ENCODE data around the gene BIN2.
"Not testable (repeated sequence)": the region's sequence is repeated elsewhere in the genome, so short reads cannot be mapped to it uniquely, and the experiment has no call there.

BIN2 gene

DNA sequence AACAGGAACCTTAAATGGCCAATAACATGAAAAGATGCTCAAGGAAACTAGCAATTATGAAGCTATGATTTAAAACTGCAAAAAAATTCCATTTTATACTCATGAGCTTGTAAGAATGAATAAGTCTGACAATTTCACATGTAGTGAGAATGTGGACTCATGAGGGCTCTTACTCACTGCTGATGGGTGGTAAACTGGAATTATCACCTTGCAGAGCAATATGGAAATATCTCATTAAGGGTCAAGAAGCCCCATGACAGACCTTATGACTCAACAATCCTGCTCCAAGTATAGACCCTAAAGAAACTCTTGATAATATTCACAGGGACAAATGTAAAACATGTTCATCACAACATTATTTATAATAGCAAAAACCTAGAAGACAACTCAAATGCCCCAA, 30.3 kb downstream of the BIN2 start:
- DNase-seq (ENCODE audit: low read depth) = no peak
- no peak overlapping the region for H3K4me3 ChIP-seq (replicated peaks; ENCODE audit: low read depth, low read length)
- TF ChIP-seq CTCF (IDR thresholded peaks at IDR 0.05; ENCODE audit: low read length, missing control alignments) = no peak

- not testable (repeated sequence) for DNase-seq (ENCODE audit: low read depth); H3K4me3 ChIP-seq (replicated peaks; ENCODE audit: low read depth, low read length)
These were observed 32.1 kb downstream of the BIN2 start for GRCh38 chr12:51291603-51292513.

GRCh38 chr12:51285843-51286242, 38.1 kb downstream of the BIN2 start:
- TF ChIP-seq CTCF (IDR thresholded peaks at IDR 0.05; ENCODE audit: low read length, missing control alignments) = no peak
- no peak overlapping the region for H3K4me3 ChIP-seq (replicated peaks; ENCODE audit: low read depth, low read length)
- no peak for DNase-seq (ENCODE audit: low read depth)

GRCh38 chr12:51281202-51281924, 42.6 kb downstream of the BIN2 start:
- DNase-seq (ENCODE audit: low read depth) = peak; percentile 70
- TF ChIP-seq CTCF (IDR thresholded peaks at IDR 0.05; ENCODE audit: low read length, missing control alignments) = no peak
- H3K4me3 ChIP-seq (replicated peaks; ENCODE audit: low read depth, low read length) = no peak overlapping the region

- no peak overlapping the region for H3K4me3 ChIP-seq (replicated peaks; ENCODE audit: low read depth, low read length)
- TF ChIP-seq CTCF (IDR thresholded peaks at IDR 0.05; ENCODE audit: low read length, missing control alignments) = no peak
These were observed 48.9 kb downstream of the BIN2 start for GRCh38 chr12:51275088-51275487.

DNA sequence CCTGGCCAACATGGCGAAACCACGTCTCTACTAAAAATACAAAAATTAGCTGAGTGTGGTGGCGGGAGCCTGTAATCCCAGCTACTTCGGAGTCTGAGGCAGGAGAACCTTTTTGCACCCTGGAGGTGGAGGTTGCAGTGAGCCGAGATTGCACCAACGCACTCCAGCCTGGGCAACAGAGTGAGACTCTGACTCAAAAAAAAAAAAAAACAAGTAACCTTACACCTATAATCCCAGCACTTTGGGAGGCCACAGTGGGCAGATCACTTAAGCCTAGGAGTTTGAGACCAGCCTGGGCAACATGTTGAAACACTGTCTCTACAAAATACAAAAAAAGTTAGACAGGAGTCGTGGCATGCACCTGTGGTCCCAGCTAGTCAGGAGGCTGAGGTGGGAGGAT, 51.2 kb downstream of the BIN2 start:
- not testable (repeated sequence) for DNase-seq (ENCODE audit: low read depth); H3K4me3 ChIP-seq (replicated peaks; ENCODE audit: low read depth, low read length)

More at GRCh38 chr12:51275088-51275487, 48.9 kb downstream of the BIN2 start:
- DNase-seq (ENCODE audit: low read depth) = no peak

GRCh38 chr12:51270951-51271518, 52.9 kb downstream of the BIN2 start:
- DNase-seq (ENCODE audit: low read depth) = peak; percentile 70
- no peak for TF ChIP-seq CTCF (IDR thresholded peaks at IDR 0.05; ENCODE audit: low read length, missing control alignments)
- peak overlapping the region; percentile 73 for H3K4me3 ChIP-seq (replicated peaks; ENCODE audit: low read depth, low read length)

Measured in fibroblast of pulmonary artery (primary cell).